HFFc6 (cell line): ENCODE data around the gene CD84. TPM values are rescaled to one million over a fixed set of nuclear protein-coding genes. Genes with fewer than 3 reads are reported as not detected.
"Not testable (repeated sequence)": the region's sequence is repeated elsewhere in the genome, so short reads cannot be mapped to it uniquely, and the experiment has no call there.

Experiments
- DNase-seq: peaks from one replicate; pipeline ENCODE4 v3.0.0-alpha.2; 2018
- H3K27ac Mint-ChIP-seq: 2 replicates; pipeline ENCODE4 v1.8.0; 2020; ENCODE audit warnings: mild to moderate bottlenecking, mixed read lengths
- H3K27me3 Mint-ChIP-seq: 2 replicates; pipeline ENCODE4 v1.8.0; 2021; ENCODE audit warnings: mild to moderate bottlenecking, moderate library complexity, mixed read lengths; ENCODE audit not compliant: insufficient read depth
- H3K36me3 Mint-ChIP-seq: 2 replicates; pipeline ENCODE4 v1.8.0; 2021; ENCODE audit warnings: low read depth, mixed read lengths
- H3K4me1 Mint-ChIP-seq: 2 replicates; pipeline ENCODE4 v1.8.0; 2020; ENCODE audit warnings: low read depth, mixed read lengths
- H3K4me3 Mint-ChIP-seq: 2 replicates; pipeline ENCODE4 v1.8.0; 2020; ENCODE audit warnings: mild to moderate bottlenecking, moderate library complexity, mixed read lengths
- H3K9me3 Mint-ChIP-seq: 2 replicates; pipeline ENCODE4 v1.8.0; 2020; ENCODE audit warnings: mild to moderate bottlenecking, mixed read lengths
- CTCF ChIP-seq: fragments of 200-600 bp; sonication (generic); IDR thresholded peaks from 2 replicates; pipeline ENCODE4 v1.5.0; 2021; ENCODE audit warnings: antibody characterized with exemption, mild to moderate bottlenecking
- total RNA-seq, 6 experiments: library from RNA; stranded (reverse); fragmentation: NEBNext Ultra II Directional; extraction: Animal tissue kit (Norgen Biotek cat#: 25700); gene quantifications; 2 replicates in 1 of 6; 3 replicates in 5 of 6; pipeline ENCODE4 v1.2.3, GENCODE V29; 2021

The CD84 gene
- total RNA-seq, 6 experiments from 2014 or later = not detected

- TF ChIP-seq CTCF = no peak
- Mint-ChIP-seq H3K27ac (no peak overlapping the region), H3K36me3 (no peaks in the 10 kb centered on the region), H3K27me3 (no peaks in the 10 kb centered on the region; the same call in 1 of the 2 replicates), H3K4me1 (no peaks in the 10 kb centered on the region), H3K4me3 (no peak overlapping the region), H3K9me3 (peaks cover 10% of the 10 kb centered on the region)
- DNase-seq = no peak
Observed at GRCh38 chr1:160539990-160540858, 39.1 kb downstream of the CD84 start.

GRCh38 chr1:160539684-160539989 lies 39.7 kb downstream of the CD84 start:
- peaks cover 15% of the 10 kb centered on the region for H3K9me3 Mint-ChIP-seq
- DNase-seq = no peak
- H3K4me3 Mint-ChIP-seq = no peak overlapping the region
- H3K27ac Mint-ChIP-seq = no peak overlapping the region
- no peaks in the 10 kb centered on the region for H3K36me3 Mint-ChIP-seq
- no peaks in the 10 kb centered on the region for H3K4me1 Mint-ChIP-seq
- TF ChIP-seq CTCF = no peak
- H3K27me3 Mint-ChIP-seq = no peaks in the 10 kb centered on the region; the same call in 1 of the 2 replicates

GRCh38 chr1:160538985-160539651 lies 40.2 kb downstream of the CD84 start:
- no peak overlapping the region for H3K27ac Mint-ChIP-seq
- H3K4me3 Mint-ChIP-seq = no peak overlapping the region
- DNase-seq = no peak
- TF ChIP-seq CTCF = no peak
- H3K4me1 Mint-ChIP-seq = no peaks in the 10 kb centered on the region
- no peaks in the 10 kb centered on the region for H3K36me3 Mint-ChIP-seq
- H3K27me3 Mint-ChIP-seq = no peaks in the 10 kb centered on the region; the same call in 1 of the 2 replicates
- H3K9me3 Mint-ChIP-seq = peaks cover 15% of the 10 kb centered on the region

- Mint-ChIP-seq H3K4me1 (no peaks in the 10 kb centered on the region), H3K27ac (no peak overlapping the region), H3K36me3 (no peaks in the 10 kb centered on the region), H3K9me3 (peaks cover 18% of the 10 kb centered on the region), H3K27me3 (no peaks in the 10 kb centered on the region; the same call in 1 of the 2 replicates), H3K4me3 (no peak overlapping the region)
- DNase-seq = no peak
- TF ChIP-seq CTCF = no peak
Observed at GRCh38 chr1:160537714-160538665, 41.3 kb downstream of the CD84 start.

GRCh38 chr1:160534823-160535605 lies 44.3 kb downstream of the CD84 start:
- Mint-ChIP-seq H3K27ac (no peak overlapping the region), H3K4me3 (no peak overlapping the region), H3K27me3 (no peaks in the 10 kb centered on the region; the same call in 1 of the 2 replicates), H3K9me3 (peaks cover 24% of the 10 kb centered on the region), H3K4me1 (no peaks in the 10 kb centered on the region), H3K36me3 (no peaks in the 10 kb centered on the region)
- no peak for DNase-seq
- TF ChIP-seq CTCF = no peak

- not testable (repeated sequence) for H3K4me3 Mint-ChIP-seq
Observed at GRCh38 chr1:160532557-160532813, 46.8 kb downstream of the CD84 start.

GRCh38 chr1:160531809-160532556 lies 47.3 kb downstream of the CD84 start:
- H3K4me1 Mint-ChIP-seq, H3K27me3 Mint-ChIP-seq, H3K36me3 Mint-ChIP-seq, DNase-seq, H3K4me3 Mint-ChIP-seq, H3K27ac Mint-ChIP-seq: not testable (repeated sequence)
- peaks cover 25% of the 10 kb centered on the region for H3K9me3 Mint-ChIP-seq

More at GRCh38 chr1:160532557-160532813, 46.8 kb downstream of the CD84 start:
- H3K27ac Mint-ChIP-seq, DNase-seq, H3K36me3 Mint-ChIP-seq, H3K27me3 Mint-ChIP-seq, H3K4me1 Mint-ChIP-seq: not testable (repeated sequence)
- H3K9me3 Mint-ChIP-seq = peaks cover 24% of the 10 kb centered on the region
